ENCODE results near the gene EAPP. TPM values are rescaled to one million over a fixed set of nuclear protein-coding genes. Genes with fewer than 3 reads are reported as not detected.
"Not testable (repeated sequence)": the region's sequence is repeated elsewhere in the genome, so short reads cannot be mapped to it uniquely, and the experiment has no call there.

EAPP gene
- total RNA-seq, 1 donor from 2014 or later, result 44.2 TPM

DNA sequence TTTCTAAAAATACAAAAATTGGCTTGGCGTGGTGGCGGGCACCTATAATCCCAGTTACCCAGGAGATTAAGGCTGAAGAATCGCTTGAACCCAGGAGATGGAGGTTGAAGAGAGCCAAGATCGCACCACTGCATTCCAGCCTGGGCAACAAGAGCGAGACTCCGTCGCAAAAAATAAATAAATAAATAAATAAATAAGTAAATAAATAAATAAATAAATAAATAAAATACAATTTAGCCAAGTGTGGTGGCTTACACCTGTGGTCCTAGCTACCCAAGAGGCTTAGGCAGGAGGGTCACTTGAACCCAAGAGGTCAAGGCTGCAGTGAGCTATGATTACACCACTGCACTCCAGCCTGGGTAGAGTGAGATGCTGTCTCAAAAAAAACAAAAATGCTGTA is 51.0 kb downstream of the EAPP start:
- DNase-seq (ENCODE audit: low read depth in 2 of 2), result no peak

GRCh38 chr14:34484726-34485125 is 54.8 kb downstream of the EAPP start:
- DNase-seq (ENCODE audit: low read depth in 2 of 2), result no peak

- DNase-seq (ENCODE audit: low read depth in 2 of 2), result no peak
Observed at GRCh38 chr14:34482463-34482862, 57.0 kb downstream of the EAPP start.

DNA sequence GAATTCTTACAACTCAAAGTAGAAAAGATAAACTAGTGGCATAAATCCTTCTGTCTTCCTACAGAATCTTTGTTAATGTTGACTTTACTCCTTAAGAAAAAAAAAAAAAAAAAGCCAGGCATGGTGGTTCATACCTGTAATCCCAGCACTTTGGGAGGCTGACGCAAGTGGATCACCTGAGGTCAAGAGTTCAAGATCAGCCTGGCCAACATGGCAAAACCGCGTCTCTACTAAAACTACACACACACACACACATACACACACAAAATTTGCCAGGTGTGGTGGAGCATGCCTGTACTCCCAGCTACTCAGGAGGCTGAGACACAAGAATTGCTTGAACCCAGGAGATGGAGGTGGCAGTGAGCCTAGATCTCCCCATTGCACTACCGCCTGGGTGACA is 59.8 kb downstream of the EAPP start:
- no peak for DNase-seq (ENCODE audit: low read depth in 2 of 2)

GRCh38 chr14:34478261-34478660 is 61.2 kb downstream of the EAPP start:
- DNase-seq (ENCODE audit: low read depth in 2 of 2), result no peak

DNA sequence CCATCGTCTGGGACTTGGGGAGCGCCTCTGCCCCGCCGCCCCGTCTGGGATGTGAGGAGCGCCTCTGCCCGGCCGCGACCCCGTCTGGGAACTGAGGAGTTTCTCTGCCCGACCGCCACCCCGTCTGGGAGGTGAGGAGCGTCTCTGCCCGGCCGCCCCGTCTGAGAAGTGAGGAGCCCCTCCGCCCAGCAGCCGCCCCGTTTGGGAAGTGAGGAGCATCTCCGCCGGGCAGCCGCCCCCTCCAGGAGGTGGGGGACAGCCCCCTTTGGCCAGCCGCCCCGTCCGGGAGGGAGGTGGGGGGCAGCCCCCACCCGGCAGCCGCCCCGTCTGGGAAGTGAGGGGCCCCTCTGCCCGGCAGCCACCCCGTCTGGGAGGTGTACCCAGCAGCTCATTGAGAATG is 63.5 kb downstream of the EAPP start:
- DNase-seq (ENCODE audit: low read depth in 2 of 2), result not testable (repeated sequence)

DNA sequence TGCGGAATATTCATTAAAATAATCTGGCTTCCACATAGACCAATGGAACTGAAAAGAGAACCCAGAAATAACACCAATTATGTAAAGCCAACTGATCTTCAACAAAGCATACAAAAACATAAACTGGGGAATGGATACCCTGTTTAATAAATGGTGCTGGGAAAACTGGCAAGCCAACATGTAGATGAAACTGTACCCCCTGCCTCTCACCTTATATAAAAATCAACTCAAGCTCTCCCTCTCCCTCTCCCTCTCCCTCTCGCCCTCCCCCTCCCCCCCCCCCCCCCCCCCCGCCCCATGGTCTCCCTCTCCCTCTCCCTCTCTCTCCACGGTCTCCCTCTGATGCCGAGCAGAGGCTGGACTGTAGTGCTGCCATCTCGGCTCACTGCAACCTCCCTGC is 64.3 kb downstream of the EAPP start:
- no peak for DNase-seq (ENCODE audit: low read depth in 2 of 2)

DNA sequence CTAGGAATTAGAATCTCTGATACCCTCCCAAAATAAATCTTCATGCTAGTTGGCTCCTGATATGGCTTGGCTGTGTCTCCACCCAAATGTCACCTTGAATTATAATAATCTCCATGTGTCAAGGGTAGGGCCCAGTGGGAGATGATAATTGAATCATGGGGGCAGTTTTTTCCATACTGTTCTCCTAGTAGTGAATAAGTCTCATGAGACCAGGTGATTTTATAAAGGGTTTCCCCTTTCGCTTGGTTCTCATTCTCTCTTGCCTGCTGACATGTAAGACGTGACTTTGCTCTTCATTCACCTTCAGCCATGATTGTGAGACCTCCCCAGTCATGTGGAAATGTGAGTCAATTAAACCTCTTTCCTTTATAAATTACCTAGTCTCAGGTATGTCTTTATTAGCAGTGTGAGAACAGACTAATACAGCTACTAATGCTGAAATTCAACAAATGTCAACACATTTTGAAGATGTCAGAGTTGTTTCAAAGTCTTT is 65.3 kb downstream of the EAPP start:
- no peak for DNase-seq (ENCODE audit: low read depth in 2 of 2)

DNA sequence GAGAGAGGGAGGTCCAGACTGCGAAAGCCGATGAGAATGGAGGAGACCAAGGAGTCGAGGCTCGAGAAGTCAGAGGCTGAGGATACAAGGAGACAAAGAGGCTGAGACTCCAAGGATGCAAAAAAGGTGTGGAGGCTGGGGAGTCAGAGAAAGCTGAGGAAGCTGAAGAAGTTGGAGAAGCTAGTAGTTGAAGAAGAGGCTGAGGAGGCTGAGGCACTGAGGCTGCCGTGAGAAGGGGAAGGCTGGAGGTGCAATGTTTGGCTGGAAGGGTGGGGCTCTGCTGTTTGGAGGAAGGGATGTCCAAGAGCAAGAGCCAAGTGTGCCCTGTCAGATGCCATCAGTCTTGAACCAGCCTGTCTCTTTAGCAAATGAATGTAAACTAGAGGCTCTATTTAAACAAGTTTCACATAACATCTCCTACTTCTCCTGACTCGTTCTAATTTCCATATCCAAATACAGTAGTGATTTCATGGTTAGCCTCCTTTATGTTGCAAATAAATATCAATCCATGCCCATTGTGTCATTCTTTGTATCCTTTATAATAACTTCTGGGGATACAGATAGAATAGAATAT is 66.7 kb downstream of the EAPP start:
- DNase-seq (ENCODE audit: low read depth in 2 of 2), result no peak

DNA sequence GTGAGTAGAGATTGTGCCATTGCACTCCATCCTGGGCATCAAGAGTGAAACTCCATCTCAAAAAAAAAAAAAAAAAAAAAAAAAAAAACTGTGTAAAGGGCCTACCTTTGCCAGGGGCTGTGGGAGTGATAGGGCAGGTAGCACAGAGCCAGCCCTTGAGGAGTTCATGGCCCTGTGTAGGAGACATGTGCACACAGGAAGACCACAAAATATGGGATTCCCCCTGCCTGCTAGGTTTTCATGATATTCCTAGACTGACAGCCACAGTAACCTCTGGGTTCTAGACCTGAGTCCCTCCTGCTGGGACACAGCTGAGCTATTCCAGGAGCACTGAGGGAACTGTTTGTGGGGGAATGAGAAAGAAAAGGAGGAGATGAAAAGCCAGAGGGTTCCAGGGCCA is 69.2 kb downstream of the EAPP start:
- DNase-seq (ENCODE audit: low read depth in 2 of 2), result no peak

DNA sequence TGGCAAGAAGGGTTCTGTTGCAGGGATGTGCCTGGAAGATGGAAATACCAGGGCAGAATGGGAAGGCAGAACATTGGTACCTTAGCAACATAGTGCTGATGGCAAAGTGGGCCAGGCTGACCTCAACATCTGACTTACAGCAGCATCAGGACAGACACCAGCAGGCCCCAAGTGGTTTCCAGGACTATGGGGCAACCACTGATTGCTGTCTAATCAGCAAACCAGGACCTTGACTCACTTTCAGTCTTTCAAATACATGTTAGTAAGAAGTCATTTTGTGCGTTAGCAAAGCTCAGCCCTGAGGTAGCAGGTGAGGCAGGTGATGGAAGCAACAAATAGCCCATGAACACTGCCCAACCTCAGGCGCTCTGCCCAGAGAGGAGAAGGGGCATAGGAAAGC is 72.8 kb downstream of the EAPP start:
- DNase-seq (ENCODE audit: low read depth in 2 of 2), result no peak

Other genes starting within 250 kb of the EAPP start
- gene SPTSSA, start 77.5 kb downstream of the EAPP start, total RNA-seq, result 15.3 and 16.5 TPM in 2 replicates
- gene SNX6, start 90.4 kb upstream of the EAPP start, total RNA-seq, result 57.9 and 64.9 TPM in 2 replicates
- gene CFL2, start 174.9 kb upstream of the EAPP start, total RNA-seq, result 22.6 and 28.5 TPM in 2 replicates

Data from lung microvascular endothelial cell (primary cell).